GM18951 (cell line): ENCODE measurements around the gene R3HDM2.
A peak's percentile ranks its signal among the peaks of the same experiment; 100 is the strongest.

Source experiments
- POLR2A ChIP-seq: IDR thresholded peaks from 4 replicates; pipeline ENCODE4 v1.6.1; 2011; ENCODE audit warnings: mild to moderate bottlenecking; ENCODE audit not compliant: insufficient read length, insufficient read depth; ENCODE audit errors: extremely low read depth
- in situ Hi-C: fragments of 300-500 bp; cut with MboI; formaldehyde crosslinking; loops from one replicate; pipeline ENCODE4 v1.12.0; 2022; ENCODE audit warnings: low sequenced_read_pairs, mixed read lengths, inconsistent platforms; ENCODE audit not compliant: unreplicated experiment

The R3HDM2 gene

DNA sequence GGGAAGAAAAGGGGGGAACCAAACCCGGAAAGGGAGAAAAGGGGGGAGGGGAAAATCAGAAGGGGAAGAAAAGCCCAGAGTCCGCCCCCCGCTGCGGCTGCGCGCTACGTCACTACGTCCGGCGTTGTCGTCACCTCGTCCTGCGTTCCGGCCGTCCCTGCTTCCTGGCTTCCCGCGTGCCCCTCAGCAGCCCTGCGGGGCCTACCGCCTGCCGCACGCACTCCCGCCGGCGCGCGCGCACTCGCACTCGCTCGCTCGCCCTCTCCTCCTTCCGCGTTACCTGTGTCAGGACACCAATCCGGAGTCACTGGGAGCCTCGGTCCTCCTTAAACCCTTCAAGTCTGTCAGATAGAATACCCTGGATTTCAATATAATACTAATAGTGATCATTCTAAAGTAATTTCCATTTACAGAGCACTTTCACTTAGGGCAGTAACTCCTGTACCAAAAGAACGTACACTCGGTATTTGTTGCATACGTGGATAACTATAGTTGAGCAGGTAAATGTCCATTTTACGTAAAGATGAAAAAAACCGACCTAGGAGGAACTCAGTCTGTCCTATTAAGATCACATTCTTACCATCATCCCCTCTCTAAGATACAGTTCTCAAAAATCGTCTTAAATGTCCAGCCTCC lies at the start of gene R3HDM2:
TSS of gene R3HDM2 (minus strand) at position 113 of the 636 bp plus-strand sequence. CDS start 120,615 bp downstream, outside the sequence.
- in situ Hi-C loops = no loop called here

DNA sequence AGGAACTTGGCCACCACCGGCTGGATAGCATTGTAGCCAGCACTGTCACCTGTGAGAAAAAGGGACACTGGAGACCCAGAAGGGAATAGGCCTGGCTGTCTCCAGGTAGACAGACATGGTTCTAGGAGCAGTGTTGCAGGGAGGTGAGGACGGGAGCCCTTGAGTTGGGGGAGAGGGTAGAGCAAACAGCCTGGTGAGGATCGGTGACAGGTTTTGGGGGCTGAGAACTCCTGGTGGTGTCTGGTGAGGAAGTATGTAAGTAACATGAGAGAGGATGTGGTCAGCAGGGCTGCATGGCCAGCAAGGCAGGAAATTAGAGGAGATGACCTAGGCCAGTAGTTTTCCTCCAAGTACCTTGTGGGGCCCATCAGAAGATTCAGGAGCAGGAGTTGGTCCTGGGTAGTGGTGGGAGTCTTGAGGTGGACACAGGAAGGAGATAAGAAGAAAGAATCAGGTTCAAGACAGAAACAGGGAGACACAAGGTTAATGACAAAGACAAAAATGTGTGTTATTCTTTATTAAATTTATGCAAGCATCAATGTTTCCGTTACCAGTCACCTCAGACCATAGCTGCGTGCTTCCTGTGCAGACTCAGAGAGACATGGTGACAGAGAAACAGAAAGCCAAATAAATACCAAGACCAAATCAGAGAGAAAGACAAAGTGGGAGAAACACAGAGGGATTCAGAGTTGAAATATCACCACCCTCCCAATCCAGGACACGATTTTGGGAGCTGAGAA lies 48.7 kb upstream of the R3HDM2 start, which contains the start of gene ARHGAP9:
TSS of gene ARHGAP9 (minus strand) at position 491 of the 740 bp plus-strand sequence. CDS start at position 31, 460 bp downstream.
- in situ Hi-C loops = no loop called here
- TF ChIP-seq POLR2A = peak; percentile 32

More for the DNA sequence above, at the start of gene R3HDM2:
- peak; percentile 97 for TF ChIP-seq POLR2A

DNA sequence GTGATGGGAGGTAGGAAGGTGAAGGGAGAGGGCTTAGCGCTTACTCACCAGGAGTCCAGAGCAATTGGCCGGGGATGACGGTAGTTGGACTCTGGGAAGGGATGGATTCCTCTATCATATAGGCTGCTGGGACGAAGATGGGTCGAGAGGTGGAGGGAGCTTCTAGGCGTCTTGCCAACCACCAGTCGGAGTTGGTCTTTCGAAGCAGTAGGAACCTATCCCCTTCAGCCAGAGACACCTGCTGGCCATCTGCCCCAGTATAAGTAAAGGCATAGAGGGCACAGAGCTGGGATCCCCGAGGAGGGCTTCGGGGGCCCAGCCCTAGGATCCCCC lies 48.2 kb upstream of the R3HDM2 start:
- in situ Hi-C loops = no loop called here

DNA sequence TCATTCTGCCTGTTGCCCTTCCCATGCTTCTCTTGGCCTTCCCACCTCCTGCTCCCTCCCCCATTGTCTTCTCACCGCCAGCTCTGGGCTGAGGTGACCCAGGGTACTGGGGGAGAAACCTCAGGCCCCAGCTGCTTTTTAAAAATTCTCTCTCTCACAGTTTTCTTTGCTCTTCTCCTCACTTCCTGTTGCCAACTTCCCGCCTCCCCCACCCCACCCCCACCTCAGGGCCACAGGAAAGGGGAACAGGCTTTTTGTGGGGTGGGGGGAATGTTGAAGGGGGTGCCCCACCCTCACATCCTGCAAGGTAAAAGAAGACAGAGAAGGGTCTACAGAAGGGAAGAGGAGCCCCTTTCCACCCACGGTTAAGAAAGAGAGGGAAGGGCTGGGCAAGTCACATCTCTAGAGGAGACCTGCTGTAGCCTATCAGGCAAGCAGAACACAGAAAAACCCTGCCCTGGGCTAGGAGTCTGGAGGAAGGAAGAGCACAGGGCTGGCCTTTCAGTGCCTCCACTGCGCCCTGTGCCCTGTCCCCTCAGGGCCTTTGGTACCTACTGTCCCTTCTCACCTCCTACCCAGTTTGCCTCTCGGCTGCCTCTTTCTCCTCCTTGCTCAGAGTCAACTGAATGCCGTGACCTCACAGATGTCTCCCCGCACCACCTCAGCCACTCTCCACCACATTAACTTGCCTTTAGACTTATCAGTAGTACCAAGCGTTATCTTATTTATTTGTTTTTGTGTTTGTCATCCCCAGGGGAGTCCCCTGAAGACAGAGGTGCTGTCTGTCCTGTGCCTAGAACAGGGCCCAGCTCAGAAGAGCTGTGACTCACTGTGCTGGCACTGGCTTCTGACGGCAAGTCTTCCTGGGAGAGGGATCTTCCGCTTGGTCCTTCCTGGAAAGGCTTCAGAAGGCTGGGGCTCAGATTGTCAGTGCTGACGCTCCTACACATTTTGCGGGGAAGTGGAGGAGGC lies 47.2 kb upstream of the R3HDM2 start:
- in situ Hi-C loops = no loop called here
- peak; percentile 52 for TF ChIP-seq POLR2A

More for the DNA sequence above, 48.2 kb upstream of the R3HDM2 start:
- TF ChIP-seq POLR2A = no peak

GRCh38 chr12:57476993-57477709 lies 46.3 kb upstream of the R3HDM2 start:
- TF ChIP-seq POLR2A = no peak
- in situ Hi-C loops = no loop called here

DNA sequence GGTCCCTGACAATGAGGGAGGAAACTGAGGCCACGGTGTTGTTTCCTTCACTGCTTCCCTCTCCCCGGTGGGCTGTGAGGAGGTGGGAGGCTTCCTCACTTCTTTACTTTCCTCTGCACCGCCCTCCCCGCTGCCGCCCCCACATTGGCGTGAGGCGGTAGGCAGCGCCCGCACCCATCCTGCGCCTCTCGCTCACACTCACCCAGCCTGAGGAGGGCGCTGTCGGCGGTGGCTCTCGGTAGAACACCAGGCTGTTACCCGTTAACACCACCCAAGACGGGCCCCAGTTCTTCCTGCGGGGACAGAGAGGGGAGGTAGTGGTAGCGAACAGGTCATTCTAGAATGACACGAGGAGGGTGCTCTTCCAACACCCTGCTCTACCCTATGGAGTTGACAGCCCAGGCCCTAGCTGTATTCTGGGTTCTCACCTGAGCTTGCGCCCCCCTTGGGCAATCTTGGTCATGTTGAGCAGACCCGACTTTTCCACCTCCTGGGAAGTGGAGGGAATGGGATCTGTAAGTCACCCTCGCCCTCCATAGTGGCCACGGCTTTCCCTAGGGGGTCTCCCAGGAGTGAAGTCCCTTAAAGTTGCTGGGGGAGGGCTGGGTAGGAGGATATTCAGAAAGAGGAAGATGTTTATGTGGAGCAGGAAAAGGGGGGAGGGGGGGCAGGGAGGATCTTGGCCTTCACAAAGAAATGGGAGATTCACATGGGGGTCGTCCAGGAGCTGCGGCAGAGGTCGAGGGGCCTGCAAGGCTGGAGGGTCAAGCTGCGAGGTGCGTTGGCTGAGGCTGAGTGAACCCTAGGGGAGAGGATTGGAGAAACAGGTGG lies 45.5 kb upstream of the R3HDM2 start:
- in situ Hi-C loops = no loop called here
- TF ChIP-seq POLR2A = no peak

DNA sequence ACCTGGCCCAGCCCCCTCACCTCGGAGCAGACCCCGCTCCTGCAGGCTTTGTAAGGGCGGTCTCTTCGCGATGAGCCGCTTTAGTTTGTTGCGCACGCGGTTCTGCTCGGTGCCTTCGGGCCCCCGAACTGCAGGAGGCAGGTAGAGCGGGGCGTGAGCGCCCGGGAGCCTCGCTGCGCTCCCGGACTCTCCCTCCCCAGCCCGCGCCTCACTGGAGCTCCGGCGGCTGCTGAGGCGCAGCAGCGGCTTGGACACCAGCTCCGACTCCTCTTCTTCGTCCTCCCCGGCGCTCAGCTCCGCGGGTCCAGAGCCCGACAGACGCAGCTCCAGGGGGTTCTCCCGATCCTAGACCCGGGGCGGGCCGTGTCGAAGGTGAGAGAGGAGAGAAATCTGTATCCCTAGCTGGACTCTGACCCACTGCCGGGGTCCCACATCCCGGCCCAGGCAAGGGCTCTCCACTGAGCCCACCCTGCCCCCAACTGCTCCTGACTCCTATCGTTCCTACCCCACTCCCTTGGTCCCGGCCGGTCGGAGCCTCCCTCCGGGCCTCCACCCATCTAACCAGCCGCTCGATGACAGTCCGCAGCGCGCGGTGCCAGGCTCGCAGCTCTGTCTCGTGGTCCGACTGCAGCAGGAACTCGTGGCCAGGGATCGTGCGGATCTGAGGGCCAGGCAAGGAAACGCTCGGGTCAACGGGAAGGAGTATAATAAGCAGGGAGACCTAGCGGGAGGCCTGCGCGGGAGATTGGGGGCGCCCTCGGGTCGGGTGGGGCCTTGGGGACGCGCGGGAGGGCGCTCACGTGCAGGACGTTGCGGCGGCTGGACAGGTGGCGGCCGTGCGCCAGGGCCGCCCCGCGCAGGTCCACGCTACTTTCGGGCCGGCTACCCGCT lies 44.7 kb upstream of the R3HDM2 start:
- TF ChIP-seq POLR2A = no peak
- in situ Hi-C loops = no loop called here

- in situ Hi-C loops = no loop called here
- no peak for TF ChIP-seq POLR2A
These were observed 44.0 kb upstream of the R3HDM2 start for GRCh38 chr12:57474862-57475261.

DNA sequence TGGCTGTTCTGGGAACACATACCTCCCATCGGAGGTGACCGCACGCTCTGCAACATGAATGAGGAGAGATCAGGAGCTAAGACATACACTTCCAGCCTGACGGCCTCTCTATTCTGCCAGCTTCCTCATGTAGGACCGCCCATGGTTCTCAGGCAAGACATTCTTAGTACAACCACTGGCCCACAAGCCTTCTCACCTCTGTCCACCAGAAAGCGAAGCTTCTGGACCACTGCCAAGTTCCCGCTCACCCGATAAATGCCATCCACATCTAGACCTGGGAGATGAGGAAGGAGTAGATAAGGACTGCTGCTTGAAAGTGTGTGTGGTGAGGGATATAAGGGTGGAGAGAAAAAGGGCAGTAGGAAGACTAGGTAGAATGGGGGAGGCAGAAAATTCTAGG lies 43.6 kb upstream of the R3HDM2 start:
- in situ Hi-C loops = no loop called here
- TF ChIP-seq POLR2A = no peak

DNA sequence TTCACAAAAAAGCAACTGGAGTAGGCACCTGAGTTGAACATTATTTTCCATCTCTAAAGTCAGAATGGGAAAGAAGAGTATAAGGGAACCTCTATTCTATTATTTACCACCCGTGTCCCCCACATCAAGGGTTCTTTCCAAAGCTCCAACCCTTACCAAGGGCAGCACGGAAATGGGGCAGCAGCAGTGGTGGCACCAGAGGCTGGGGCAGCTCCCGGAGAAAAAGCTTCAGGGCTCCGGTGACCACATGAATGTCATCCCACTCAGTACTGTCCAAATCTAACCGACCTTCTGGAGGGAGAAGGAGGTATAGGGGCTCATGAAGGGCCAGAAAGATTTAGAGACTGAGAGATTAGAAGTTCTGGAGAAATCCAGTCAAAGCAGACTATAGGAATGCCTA lies 43.0 kb upstream of the R3HDM2 start:
- in situ Hi-C loops = no loop called here
- TF ChIP-seq POLR2A = no peak

DNA sequence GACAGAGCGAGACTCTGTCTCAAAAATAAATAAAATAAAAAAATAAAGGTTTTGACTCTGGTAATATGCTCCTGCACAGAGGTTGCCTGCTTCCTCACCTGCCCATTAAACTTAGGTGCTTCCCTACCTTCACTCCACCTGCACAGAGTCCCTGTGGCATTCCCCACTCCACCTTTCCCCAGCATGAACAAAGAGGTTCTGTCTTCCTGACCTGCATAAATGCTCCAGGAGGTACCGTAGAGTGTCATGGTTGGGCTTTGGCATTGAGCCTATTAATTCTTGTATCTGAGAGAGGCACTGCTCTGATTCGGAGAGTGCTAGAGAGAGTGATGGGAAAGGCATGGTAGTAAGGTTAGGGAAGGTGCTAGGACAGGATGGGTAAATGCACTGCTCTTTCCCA lies 42.5 kb upstream of the R3HDM2 start:
- in situ Hi-C loops = no loop called here
- TF ChIP-seq POLR2A = no peak

- in situ Hi-C loops = no loop called here
These were observed 41.5 kb upstream of the R3HDM2 start for GRCh38 chr12:57472391-57472790.

More at GRCh38 chr12:57472391-57472790, 41.5 kb upstream of the R3HDM2 start:
- TF ChIP-seq POLR2A = no peak
